ENCODE results near the gene WSCD2. TPM values are rescaled to one million over a fixed set of nuclear protein-coding genes. Genes with fewer than 3 reads are reported as not detected.

WSCD2 gene
- total RNA-seq (1 to 10 TPM in 3 of 10 donors, under 1 TPM in 4, not detected in 3; 0.09 to 2.8 (median 0.52) TPM), polyA plus RNA-seq (under 1 TPM; 0.01 to 0.44 TPM)
- long read RNA-seq, donor 1, result 0 reads
- long read RNA-seq, donor 2, partial matches to known transcripts, result 0 of 1 reads
- long read RNA-seq, donor 2, other reads (novel, unspliced or antisense), result 1 of 1 reads
- long read RNA-seq, donor 3, result 0 reads

DNA sequence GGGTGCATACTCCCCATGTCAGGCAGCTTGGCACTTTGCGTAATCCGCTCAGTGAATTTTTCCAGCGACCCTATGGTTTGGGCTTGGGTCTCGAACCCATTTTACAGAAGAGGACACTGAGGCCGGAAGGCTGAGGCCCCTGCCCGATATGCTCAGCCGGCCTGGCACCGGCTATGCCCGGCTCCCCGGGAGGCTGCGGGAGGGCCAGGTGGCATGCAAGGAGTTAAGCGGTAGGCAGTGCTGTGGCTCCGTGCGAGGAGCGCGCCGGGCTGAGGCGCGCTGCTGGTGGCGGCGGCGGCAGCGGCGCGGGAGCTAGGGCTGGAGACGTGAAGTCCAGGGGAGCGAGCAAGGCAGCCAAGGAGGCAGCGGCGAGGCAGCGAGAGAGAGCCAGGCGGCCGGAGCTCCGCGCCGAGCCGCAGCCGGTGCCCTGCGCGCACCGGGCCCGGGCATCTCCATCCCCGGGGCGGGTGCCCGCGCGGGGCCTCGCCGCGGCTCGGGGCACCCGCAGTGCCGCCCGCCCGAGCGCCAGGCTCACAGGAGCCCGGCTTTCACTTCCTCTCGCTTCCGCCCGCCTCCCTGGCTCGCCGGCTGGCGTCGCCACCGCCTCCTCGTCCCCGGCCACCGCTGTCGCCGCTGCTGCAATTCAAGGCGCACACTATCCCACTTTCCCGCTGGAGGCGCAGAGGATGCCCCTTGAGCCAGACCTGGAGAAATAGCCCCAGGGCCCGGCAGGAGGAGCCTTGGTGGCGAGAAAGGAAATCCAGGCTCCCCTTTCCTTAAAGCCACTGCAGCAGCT is at the start of gene WSCD2:
Gene WSCD2 (plus strand): TSS at position 272 of the 796 bp plus-strand sequence. CDS start 66,545 bp downstream, outside the sequence.
- Histone ChIP-seq H3K9me3 (no peaks in the 10 kb centered on the region), H3K36me3 (no peaks in the 10 kb centered on the region), H3K4me3 (peak within 1 kb of the TSS; percentile 14 to 46 (median 36)), H3K4me1 (peaks cover 0 to 13% (median 8%) of the 10 kb centered on the region in 9 donors), H3K27me3 (peaks cover 0 to 89% (median 58%) of the 10 kb centered on the region in 7 donors), H3K27ac (peak within 1 kb of the TSS in 1 of 10 donors; percentile 45)
- intact Hi-C loops (cut with DNase I), result no loop called here
- DNase-seq, result peak; percentile 16 to 46
- peak in 6 of 9 donors; percentile 19 to 42 (median 32) for TF ChIP-seq CTCF (IDR thresholded peaks at IDR 0.05)
- 3 to 5% methylated on average over 52 to 74 of the region's 74 CpGs for WGBS, 2 donors
- ATAC-seq, result peak; percentile 51 to 76 (median 64)

DNA sequence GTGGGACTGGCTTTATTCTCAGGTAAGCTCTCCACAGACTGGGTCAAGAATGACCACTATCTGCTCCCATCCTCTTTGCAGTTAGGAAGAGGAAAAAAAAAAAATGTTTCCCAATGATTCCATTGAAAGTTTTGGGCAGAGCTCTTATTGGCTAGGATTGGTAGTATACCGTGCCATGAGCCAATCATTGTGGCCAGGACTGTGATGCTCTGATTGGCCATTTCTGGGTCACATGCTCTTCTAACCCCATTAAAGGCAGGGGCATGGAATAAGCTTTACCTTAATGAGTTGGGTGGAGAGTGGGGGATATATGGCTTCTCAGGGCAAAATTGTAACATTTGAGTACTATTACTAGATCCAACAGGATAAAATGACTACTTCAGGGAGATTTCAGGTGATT is 49.4 kb upstream of the WSCD2 start:
- H3K36me3 ChIP-seq, result no peaks in the 10 kb centered on the region
- H3K4me1 ChIP-seq, result no peaks in the 10 kb centered on the region
- no peak for TF ChIP-seq CTCF (IDR thresholded peaks at IDR 0.05)
- no peak for DNase-seq
- no peak overlapping the region for H3K27ac ChIP-seq
- peaks cover 0 to 61% (median 22%) of the 10 kb centered on the region in 7 donors for H3K27me3 ChIP-seq
- intact Hi-C loops (cut with DNase I), result no loop called here
- peaks cover 0 to 11% (median 0%) of the 10 kb centered on the region in 11 donors for H3K9me3 ChIP-seq
- no peak overlapping the region for H3K4me3 ChIP-seq
- WGBS, 2 donors, result 83 to 98% methylated on average over 1 of the region's 1 CpG
- ATAC-seq, result no peak

DNA sequence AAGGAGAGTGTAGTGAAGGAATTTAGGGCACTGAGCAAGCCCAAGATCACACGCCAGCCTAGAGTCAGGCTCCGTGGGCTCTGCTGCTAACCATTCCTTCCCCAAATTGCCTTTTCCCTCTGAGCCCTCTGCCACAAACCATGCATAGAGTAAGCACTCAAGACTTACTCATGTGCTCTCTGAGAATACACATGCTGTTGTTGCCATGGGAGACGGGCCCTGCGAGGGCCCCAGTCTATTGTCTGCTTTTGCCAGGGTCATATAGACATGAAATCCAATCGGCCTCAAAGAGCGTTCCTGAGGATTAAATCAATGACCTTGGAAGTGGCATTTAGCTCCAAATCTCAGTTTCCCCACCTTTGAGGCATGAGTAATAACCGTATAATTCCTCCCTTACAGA is 48.7 kb upstream of the WSCD2 start:
- peaks cover 0 to 17% (median 0%) of the 10 kb centered on the region in 11 donors for H3K9me3 ChIP-seq
- no peaks in the 10 kb centered on the region for H3K36me3 ChIP-seq
- no peak for TF ChIP-seq CTCF (IDR thresholded peaks at IDR 0.05)
- intact Hi-C loops (cut with DNase I), result no loop called here
- DNase-seq (no peak), ATAC-seq (no peak)
- H3K27me3 ChIP-seq, result peaks cover 0 to 55% (median 22%) of the 10 kb centered on the region in 7 donors
- H3K4me3 ChIP-seq, result no peak overlapping the region
- no peaks in the 10 kb centered on the region for H3K4me1 ChIP-seq
- H3K27ac ChIP-seq, result no peak overlapping the region
- 75 to 79% methylated on average over 7 of the region's 7 CpGs for WGBS, 2 donors

DNA sequence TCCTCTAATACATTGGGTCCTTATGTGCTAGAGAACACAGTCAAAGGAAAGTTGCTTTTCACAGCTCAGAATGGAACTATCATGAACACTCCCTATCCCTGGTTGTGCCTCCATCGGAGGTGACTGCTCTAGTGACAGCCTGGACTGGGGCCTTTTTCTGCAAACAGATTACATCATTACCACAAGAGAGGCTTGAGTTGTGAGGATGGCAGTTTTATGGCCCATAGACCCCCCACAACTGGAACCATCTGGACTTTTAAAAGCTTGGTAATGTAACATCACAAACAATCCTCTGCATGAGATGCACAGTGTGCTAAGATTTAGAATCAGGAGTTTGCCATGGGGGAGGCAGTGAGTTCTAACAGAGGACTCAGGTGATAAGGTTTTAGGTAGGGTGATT is 46.6 kb upstream of the WSCD2 start:
- H3K4me3 ChIP-seq, result no peak overlapping the region
- no peaks in the 10 kb centered on the region for H3K36me3 ChIP-seq
- no peak for TF ChIP-seq CTCF (IDR thresholded peaks at IDR 0.05)
- WGBS, 2 donors, result 72 to 75% methylated on average over 1 of the region's 1 CpG
- H3K27me3 ChIP-seq, result peaks cover 0 to 39% (median 10%) of the 10 kb centered on the region in 7 donors
- ATAC-seq, result no peak
- no peaks in the 10 kb centered on the region for H3K4me1 ChIP-seq
- peaks cover 0 to 35% (median 5%) of the 10 kb centered on the region in 11 donors for H3K9me3 ChIP-seq
- H3K27ac ChIP-seq, result no peak overlapping the region
- no peak for DNase-seq
- intact Hi-C loops (cut with DNase I), result no loop called here

Measured in heart right ventricle (tissue), 16 donors.